ENCODE results near the gene CLRN3. TPM values are rescaled to one million over a fixed set of nuclear protein-coding genes. Genes with fewer than 3 reads are reported as not detected.

CLRN3 gene
- total RNA-seq, 2 experiments from 2014 or later: not detected

DNA sequence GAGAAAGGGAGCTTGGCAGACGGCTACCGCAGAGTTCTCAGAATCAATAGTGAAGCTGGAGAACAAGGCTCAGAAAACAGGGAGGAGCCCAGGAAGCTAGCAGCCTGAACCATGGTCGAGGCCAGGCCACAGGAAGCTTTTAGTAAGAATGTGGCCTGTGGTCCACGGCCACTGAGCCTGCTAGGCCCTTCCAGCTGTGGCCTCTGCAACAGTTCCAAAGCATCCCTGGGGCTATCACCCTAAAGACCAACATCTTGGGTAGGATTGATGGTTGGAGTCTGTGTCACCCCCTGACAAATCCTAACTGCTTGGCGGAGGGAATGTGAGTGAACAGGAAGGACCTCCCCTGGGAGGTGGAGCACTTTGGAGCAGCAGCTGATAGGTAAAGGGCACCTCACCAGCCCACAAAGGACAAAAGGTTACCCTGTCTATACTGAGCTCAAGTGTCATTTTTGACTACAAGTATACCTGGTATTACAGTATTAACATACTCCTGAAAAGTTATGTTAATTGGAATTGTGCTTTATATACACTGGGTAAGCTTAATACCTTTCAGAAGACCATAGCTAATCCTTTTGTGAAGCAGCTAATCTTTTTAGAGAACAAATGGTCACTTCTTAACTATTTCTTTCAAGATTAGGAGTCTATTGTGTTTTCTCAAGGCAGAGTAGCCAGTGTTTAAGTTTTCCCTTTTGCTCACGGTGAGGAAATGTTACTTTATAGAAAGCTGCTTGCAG is 32.9 kb upstream of the CLRN3 start:
- Mint-ChIP-seq H3K27ac (no peak overlapping the region), H3K27me3 (ENCODE audit: low read depth) (no peaks in the 10 kb centered on the region), H3K4me3 (no peak overlapping the region), H3K9me3 (no peaks in the 10 kb centered on the region), H3K36me3 (ENCODE audit: low read depth) (no peaks in the 10 kb centered on the region), H3K4me1 (ENCODE audit: low read depth) (no peaks in the 10 kb centered on the region)
- CTCF ChIA-PET: no interaction called here
- intact Hi-C loops (cut with micrococcal nuclease): no loop called here
- no peak for DNase-seq

DNA sequence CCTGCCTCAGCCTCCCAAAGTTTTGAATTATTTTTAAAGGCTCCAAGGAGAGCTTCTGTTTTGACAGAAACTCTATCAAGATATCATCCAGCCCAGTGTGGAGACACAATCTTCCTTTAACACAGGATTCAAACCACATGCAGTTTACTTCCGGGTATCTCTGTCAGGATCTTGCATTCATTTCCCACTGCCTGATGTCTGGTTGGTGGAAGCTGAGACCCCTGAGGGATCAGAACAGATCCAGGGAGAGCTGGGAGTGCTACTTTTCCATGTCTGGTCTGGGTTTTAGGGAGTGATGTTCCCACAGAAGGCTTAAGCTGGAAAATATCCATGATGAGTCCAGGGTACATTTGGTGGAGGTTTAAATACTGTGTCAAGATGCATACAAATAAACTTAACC is 30.9 kb upstream of the CLRN3 start:
- Mint-ChIP-seq H3K4me1 (ENCODE audit: low read depth) (peaks cover 5% of the 10 kb centered on the region), H3K27me3 (ENCODE audit: low read depth) (no peaks in the 10 kb centered on the region), H3K27ac (no peak overlapping the region), H3K9me3 (no peaks in the 10 kb centered on the region), H3K4me3 (no peak overlapping the region), H3K36me3 (ENCODE audit: low read depth) (no peaks in the 10 kb centered on the region)
- intact Hi-C loops (cut with micrococcal nuclease): no loop called here
- no peak for DNase-seq
- CTCF ChIA-PET: interaction anchor here (1.1 to 6.2 kb wide), 5 partner anchors 9 to 103 kb away, joined by 3 to 28 read pairs (median 3); no protein-coding TSS in a partner anchor

DNA sequence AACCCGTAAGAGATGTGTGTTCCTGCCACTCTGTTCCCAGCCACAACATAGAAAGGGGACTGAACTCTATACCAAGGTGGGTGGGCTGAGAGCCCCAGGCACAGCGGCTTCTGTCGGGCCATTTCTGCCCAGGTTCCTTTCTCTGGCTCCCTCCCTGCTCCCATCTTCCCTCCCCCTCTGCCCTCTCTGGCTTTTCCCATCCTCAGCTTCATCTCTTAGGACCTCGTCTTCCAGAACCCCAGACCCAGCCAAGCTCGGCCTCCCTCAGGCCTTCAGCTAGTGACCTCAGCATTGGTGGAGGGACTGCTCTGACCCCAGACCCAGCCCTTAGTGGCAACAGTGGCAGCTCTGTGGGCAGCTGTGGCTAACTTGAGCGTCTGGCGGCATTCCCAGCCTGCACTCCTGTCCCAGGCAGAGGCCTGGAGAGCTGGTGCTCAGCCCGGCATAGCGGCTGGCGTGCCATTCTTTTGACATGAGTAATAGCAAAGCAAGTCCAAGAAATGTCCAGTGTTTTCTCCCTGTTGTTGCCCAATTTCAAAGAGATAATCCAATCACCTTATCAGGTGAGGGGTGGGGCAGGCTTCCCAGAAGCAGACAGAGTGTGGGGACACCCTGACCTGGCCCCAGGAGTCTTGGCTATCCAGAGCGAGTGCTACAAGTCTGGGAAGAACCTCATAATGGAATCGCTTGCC is 30.1 kb upstream of the CLRN3 start:
- no peaks in the 10 kb centered on the region for H3K36me3 Mint-ChIP-seq (ENCODE audit: low read depth)
- no peak overlapping the region for H3K27ac Mint-ChIP-seq
- H3K9me3 Mint-ChIP-seq: no peaks in the 10 kb centered on the region
- H3K4me1 Mint-ChIP-seq (ENCODE audit: low read depth): peaks cover 5% of the 10 kb centered on the region
- no peaks in the 10 kb centered on the region for H3K27me3 Mint-ChIP-seq (ENCODE audit: low read depth)
- CTCF ChIA-PET: interaction anchor here (0.5 to 6.2 kb wide), 5 partner anchors 8 to 1944 kb away, joined by 3 to 28 read pairs (median 3); no protein-coding TSS in a partner anchor
- intact Hi-C loops (cut with micrococcal nuclease): no loop called here
- no peak for DNase-seq
- no peak overlapping the region for H3K4me3 Mint-ChIP-seq

DNA sequence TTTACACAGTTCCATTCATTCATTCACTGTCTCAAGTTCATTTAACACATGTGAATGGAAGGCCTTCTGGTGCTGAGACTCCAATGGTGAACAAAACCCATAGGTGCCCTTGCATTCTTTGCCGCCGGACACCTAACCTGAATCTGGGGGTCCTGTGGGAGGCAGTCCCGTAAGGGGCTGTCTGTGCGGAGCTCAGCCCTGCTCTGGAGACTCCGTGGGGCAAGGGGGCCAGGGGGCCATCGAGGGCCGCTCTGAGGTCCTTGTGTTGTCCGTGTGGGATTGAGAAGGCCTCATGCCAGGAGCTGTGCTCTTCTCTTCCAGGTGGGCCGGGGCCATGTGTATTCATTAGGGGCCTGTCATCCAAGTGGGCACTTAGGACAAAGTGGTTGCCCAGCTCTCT is 29.5 kb upstream of the CLRN3 start:
- peaks cover 5% of the 10 kb centered on the region for H3K4me1 Mint-ChIP-seq (ENCODE audit: low read depth)
- CTCF ChIA-PET: interaction anchor here (0.6 to 6.2 kb wide), 2 partner anchors 85 to 90 kb away, joined by 3 to 28 read pairs; no protein-coding TSS in a partner anchor
- no peak overlapping the region for H3K27ac Mint-ChIP-seq
- no peak overlapping the region for H3K4me3 Mint-ChIP-seq
- no peaks in the 10 kb centered on the region for H3K36me3 Mint-ChIP-seq (ENCODE audit: low read depth)
- H3K27me3 Mint-ChIP-seq (ENCODE audit: low read depth): no peaks in the 10 kb centered on the region
- DNase-seq: no peak
- H3K9me3 Mint-ChIP-seq: no peaks in the 10 kb centered on the region
- intact Hi-C loops (cut with micrococcal nuclease): no loop called here

DNA sequence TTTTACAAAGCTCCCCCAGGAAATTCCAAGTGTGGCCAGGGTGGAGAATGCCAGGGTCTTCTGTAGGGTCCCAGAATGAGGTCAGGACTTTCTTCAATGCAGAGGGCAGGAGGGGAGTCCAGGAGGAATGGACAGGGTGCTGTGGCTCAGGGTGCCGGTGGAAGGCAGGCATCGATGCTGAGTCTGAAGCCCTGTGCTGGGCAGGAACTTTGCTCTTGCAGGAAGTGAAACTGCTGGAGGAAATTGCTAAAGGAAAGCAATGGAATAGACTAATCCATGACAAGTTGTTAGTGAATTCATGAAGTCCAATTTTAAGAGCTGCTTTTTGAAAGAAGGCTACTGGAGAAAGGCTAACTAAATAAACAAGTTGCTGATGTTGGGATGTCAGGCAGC is 29.0 kb upstream of the CLRN3 start:
- H3K4me1 Mint-ChIP-seq (ENCODE audit: low read depth): peaks cover 5% of the 10 kb centered on the region
- no peak overlapping the region for H3K4me3 Mint-ChIP-seq
- H3K9me3 Mint-ChIP-seq: no peaks in the 10 kb centered on the region
- CTCF ChIA-PET: interaction anchor here (6.2 kb wide), 1 partner anchor 90 kb away, joined by 28 read pairs; no protein-coding TSS in a partner anchor
- intact Hi-C loops (cut with micrococcal nuclease): no loop called here
- H3K27me3 Mint-ChIP-seq (ENCODE audit: low read depth): no peaks in the 10 kb centered on the region
- no peak for DNase-seq
- no peaks in the 10 kb centered on the region for H3K36me3 Mint-ChIP-seq (ENCODE audit: low read depth)
- no peak overlapping the region for H3K27ac Mint-ChIP-seq

DNA sequence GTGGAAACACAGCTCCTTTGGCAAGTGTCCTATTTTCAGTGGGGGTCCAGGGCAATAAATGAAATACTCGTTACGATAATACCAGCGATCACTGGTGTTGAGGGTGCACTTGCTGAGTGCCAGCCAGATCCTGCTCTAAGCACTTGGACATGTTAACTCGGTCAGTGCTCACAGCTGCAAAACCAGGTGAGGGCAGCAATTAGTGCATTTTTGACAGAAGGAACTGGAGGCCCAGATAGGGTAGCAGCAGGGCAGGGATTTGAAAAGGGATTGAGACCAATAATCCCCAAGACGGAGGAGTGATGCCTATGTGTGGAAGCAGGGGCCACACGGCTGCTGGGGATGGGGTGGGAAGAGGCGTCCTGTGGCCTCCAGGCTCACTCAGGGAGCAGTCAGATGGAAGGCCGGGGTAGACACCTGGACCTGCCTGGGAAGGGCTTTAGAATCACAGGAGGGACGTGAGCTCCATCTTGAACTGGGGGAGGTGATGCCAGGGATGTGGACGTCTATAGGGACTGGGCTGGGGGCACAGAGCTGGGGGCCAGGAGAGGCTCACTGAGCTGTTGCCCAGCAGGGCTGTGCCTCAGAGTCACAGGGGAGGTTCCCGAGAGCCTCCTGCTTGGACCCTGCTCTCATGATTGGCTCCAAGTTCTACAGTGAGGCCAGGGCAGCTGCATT is 28.5 kb upstream of the CLRN3 start:
- Mint-ChIP-seq H3K9me3 (peaks cover 3% of the 10 kb centered on the region), H3K27ac (no peak overlapping the region), H3K4me3 (no peak overlapping the region), H3K4me1 (ENCODE audit: low read depth) (peaks cover 6% of the 10 kb centered on the region), H3K27me3 (ENCODE audit: low read depth) (no peaks in the 10 kb centered on the region), H3K36me3 (ENCODE audit: low read depth) (no peaks in the 10 kb centered on the region)
- no peak for DNase-seq
- intact Hi-C loops (cut with micrococcal nuclease): no loop called here
- CTCF ChIA-PET: interaction anchor here (6.2 kb wide), 1 partner anchor 91 kb away, joined by 28 read pairs; no protein-coding TSS in a partner anchor

DNA sequence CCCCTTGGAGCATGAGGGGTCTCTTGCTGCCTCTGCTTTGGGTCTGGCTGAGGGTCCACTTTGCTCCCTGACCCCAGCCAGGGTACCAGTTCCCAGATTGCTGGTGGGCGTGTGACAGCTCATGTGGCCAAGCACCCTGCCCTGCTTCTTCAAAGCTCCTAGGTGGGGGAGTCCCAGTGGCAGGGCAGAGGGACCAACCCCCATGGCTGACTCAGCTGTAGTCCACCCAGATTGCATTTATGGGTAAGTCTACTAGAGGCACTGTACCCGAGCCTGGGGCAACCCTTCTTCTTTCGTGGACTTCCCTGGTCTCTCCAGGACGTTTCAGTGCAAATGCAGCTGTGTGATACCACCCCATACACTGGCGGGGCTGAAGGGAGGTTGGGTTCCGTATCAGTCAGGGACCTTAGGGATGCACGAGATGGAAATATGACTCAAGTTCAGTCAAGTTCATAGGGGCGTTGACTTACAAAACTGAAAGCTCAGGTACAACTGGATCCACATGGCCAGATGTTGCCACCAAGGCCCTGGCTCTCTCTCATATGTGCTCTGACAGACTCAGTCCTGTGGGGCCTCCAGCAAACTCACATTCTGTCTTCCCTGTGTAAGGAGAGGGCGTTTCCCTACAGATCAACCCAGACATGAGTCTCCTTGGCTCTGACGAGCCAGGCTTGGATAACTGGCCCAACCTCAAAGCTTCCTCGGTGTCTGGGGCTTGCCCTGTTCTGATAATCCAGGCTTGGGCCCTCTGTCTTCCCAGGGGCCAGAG is 27.7 kb upstream of the CLRN3 start:
- CTCF ChIA-PET: interaction anchor here (6.2 kb wide), 1 partner anchor 91 kb away, joined by 28 read pairs; no protein-coding TSS in a partner anchor
- H3K4me3 Mint-ChIP-seq: no peak overlapping the region
- no peaks in the 10 kb centered on the region for H3K36me3 Mint-ChIP-seq (ENCODE audit: low read depth)
- DNase-seq: no peak
- no peak overlapping the region for H3K27ac Mint-ChIP-seq
- H3K4me1 Mint-ChIP-seq (ENCODE audit: low read depth): peaks cover 7% of the 10 kb centered on the region
- H3K9me3 Mint-ChIP-seq: peaks cover 7% of the 10 kb centered on the region
- H3K27me3 Mint-ChIP-seq (ENCODE audit: low read depth): no peaks in the 10 kb centered on the region
- intact Hi-C loops (cut with micrococcal nuclease): no loop called here

DNA sequence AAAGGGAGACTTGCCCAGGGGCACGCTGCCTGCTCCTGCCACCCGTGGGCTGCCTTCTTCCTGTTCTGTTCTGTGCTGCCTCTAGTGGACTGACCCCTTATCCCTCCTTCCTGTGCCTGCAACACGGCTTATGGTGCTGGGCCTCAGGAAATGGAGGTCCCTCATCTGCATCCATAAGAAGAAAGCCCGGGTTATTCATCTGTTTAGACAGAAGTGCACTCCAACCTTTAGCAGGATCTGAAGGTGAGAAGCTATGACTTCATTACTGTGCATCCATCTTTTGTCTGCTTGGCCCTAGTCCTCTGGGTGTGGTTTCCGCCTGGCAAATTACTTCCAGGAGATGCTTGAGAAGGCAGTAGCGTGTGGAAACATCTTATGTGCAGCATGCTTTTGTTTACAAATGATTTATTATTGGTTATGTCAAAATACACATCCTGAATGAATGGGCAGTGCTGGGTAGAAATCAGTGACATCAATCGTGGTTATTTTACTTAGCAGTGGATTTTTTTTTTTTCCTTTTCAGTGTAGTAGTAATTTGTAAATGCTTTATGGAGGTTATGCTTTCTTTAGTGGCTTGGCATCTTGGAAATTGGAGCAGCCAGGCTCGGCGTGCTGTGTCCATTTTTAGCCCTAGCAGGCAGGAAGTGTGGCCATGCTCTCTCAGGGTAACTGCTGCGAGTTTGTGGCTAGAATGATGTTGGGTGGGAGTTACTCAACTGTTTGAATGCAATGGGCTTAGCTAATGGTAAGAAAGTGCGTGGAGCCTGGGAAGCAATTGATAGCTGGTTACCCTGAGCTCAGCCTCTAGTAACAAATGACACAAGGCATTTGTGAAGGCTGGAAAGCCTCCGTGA is 26.9 kb upstream of the CLRN3 start:
- H3K4me3 Mint-ChIP-seq: no peak overlapping the region
- intact Hi-C loops (cut with micrococcal nuclease): no loop called here
- DNase-seq: no peak
- peaks cover 7% of the 10 kb centered on the region for H3K4me1 Mint-ChIP-seq (ENCODE audit: low read depth)
- CTCF ChIA-PET: interaction anchor here (0.8 to 6.2 kb wide), 2 partner anchors 92 to 127 kb away, joined by 3 to 28 read pairs; no protein-coding TSS in a partner anchor
- H3K9me3 Mint-ChIP-seq: peaks cover 7% of the 10 kb centered on the region
- no peak overlapping the region for H3K27ac Mint-ChIP-seq
- H3K36me3 Mint-ChIP-seq (ENCODE audit: low read depth): no peaks in the 10 kb centered on the region
- H3K27me3 Mint-ChIP-seq (ENCODE audit: low read depth): no peaks in the 10 kb centered on the region

DNA sequence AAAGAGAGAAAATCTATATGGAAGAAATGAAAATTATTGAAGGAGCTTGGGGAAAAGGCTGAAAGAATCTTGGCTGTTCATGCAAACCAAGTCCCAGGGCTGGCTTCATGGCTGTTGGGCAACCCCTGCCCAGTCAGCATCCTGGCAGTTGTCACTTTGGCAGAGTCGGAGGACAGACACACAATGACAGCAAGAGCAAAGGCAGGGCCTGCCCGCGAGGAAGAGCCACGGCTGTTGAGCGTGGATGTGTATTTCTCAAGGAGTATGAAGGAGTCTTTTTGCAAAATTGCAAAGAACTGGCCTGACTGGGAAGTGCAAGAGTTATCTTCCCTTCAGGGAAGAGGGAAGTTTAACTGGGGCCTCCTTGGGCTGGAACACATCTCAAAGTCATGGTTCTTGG is 25.8 kb upstream of the CLRN3 start:
- CTCF ChIA-PET: interaction anchor here (0.6 to 6.2 kb wide), 3 partner anchors 93 to 345 kb away, joined by 3 to 28 read pairs (median 4); no protein-coding TSS in a partner anchor
- no peak for DNase-seq
- no peak overlapping the region for H3K4me3 Mint-ChIP-seq
- peaks cover 7% of the 10 kb centered on the region for H3K9me3 Mint-ChIP-seq
- H3K4me1 Mint-ChIP-seq (ENCODE audit: low read depth): peaks cover 7% of the 10 kb centered on the region
- H3K27me3 Mint-ChIP-seq (ENCODE audit: low read depth): no peaks in the 10 kb centered on the region
- intact Hi-C loops (cut with micrococcal nuclease): no loop called here
- H3K27ac Mint-ChIP-seq: no peak overlapping the region
- no peaks in the 10 kb centered on the region for H3K36me3 Mint-ChIP-seq (ENCODE audit: low read depth)

DNA sequence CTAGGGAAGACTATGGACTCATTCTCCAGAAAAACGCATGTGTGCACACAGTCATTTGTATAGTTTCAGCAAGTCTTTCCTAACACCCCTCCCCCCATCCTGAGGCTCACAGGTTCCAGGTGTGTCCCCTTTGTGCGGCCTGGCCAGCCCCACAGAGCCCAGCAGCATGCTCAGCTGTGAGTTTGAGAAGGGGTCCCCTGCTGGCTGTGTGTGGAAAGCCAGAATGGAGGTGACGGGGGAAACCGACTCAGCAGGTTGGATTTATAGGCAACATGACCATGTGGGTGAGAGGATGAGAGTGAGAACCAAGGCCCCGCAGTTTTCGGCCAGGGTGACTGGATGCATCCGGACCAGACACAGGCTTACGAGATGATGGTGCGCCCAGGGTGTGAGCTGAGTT is 24.1 kb upstream of the CLRN3 start:
- intact Hi-C loops (cut with micrococcal nuclease): no loop called here
- Mint-ChIP-seq H3K36me3 (ENCODE audit: low read depth) (no peaks in the 10 kb centered on the region), H3K9me3 (peaks cover 7% of the 10 kb centered on the region), H3K4me1 (ENCODE audit: low read depth) (peaks cover 7% of the 10 kb centered on the region), H3K4me3 (no peak overlapping the region), H3K27me3 (ENCODE audit: low read depth) (no peaks in the 10 kb centered on the region), H3K27ac (no peak overlapping the region)
- CTCF ChIA-PET: no interaction called here
- no peak for DNase-seq

DNA sequence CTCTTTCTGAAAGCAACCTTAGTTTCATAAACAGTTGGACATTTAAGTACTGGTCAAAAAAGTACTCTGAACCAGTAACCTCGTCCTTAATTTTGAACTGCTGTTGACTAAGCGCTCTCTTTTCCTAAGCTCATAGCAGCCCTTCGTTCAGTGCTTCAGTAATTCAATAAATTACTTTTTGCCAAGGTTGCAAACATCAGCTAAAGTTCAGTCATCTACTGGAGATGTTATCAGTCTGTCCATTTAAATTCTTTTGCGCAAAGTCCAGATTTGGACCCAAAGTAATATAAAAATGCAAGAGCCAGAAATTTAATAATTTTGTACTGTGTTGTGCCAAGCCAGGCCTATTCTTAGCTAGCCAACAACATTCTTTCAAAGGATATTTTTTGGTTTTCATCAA is 22.6 kb upstream of the CLRN3 start:
- H3K36me3 Mint-ChIP-seq (ENCODE audit: low read depth): no peaks in the 10 kb centered on the region
- CTCF ChIA-PET: interaction anchor here (0.8 to 1.0 kb wide), 2 partner anchors 8 to 9 kb away, joined by 3 read pairs; partner anchors contain the start of gene PTPRE
- no peak overlapping the region for H3K4me3 Mint-ChIP-seq
- H3K27ac Mint-ChIP-seq: no peak overlapping the region
- peaks cover 7% of the 10 kb centered on the region for H3K9me3 Mint-ChIP-seq
- H3K27me3 Mint-ChIP-seq (ENCODE audit: low read depth): no peaks in the 10 kb centered on the region
- peaks cover 7% of the 10 kb centered on the region for H3K4me1 Mint-ChIP-seq (ENCODE audit: low read depth)
- intact Hi-C loops (cut with micrococcal nuclease): no loop called here
- no peak for DNase-seq

Data from activated naive CD4-positive, alpha-beta T cell treated with anti-CD3 and anti-CD28 coated beads for 36 hours (primary cell).